GM12892 (cell line): ENCODE measurements around the gene OLIG1.

Experiments used
- POLR2A ChIP-seq: IDR thresholded peaks from 2 replicates; pipeline ENCODE4 v1.6.1; 2011; ENCODE audit warnings: low read depth, low read length, control low read depth
- POLR2AphosphoS5 ChIP-seq: IDR thresholded peaks from 2 replicates; pipeline ENCODE4 v1.6.1; 2011; ENCODE audit warnings: low read depth, low read length, control low read depth
- TAF1 ChIP-seq: IDR thresholded peaks from 2 replicates; pipeline ENCODE4 v1.6.1; 2011; ENCODE audit warnings: low read depth, mild to moderate bottlenecking, control low read depth, low read length, borderline replicate concordance

GRCh38 chr21:33067457-33067856 lies 2.5 kb upstream of the OLIG1 start:
- TF ChIP-seq POLR2A (no peak), TAF1 (no peak), POLR2AphosphoS5 (no peak)
